Adipose tissue (tissue), 3 donors: Measurements from ENCODE around the gene MINDY3. TPM values are rescaled to one million over a fixed set of nuclear protein-coding genes. Genes with fewer than 3 reads are reported as not detected.
"Not testable (repeated sequence)": the region's sequence is repeated elsewhere in the genome, so short reads cannot be mapped to it uniquely, and the experiment has no call there.

Experiments
- H3K27ac ChIP-seq: one replicate; pipeline ENCODE4 v1.5.1; 2013; ENCODE audit warnings: low read depth, low read length
- WGBS, 3 donors: extraction: QIAGEN DNeasy Blood & Tissue Kit; methylation state at CpG; one replicate each; pipeline ENCODE4 v1.1.7; 2013; 5-methylcytosine and 5-hydroxymethylcytosine counted together
- polyA plus RNA-seq, 3 donors: library from polyadenylated mRNA; stranded (reverse); fragments of 200-250 nt; gene quantifications; one replicate each; pipeline ENCODE4 v1.2.3, GENCODE V29; 2013
- donor health status: healthy with polysubstance abuse.
- donor health status: Bipolar disorder and iron deficiency.
- donor health status: healthy.

Gene MINDY3
- polyA plus RNA-seq, 3 donors: 8.8 to 18.0 (median 17.2) TPM

GRCh38 chr10:15860692-15861201, 440 bp upstream of the MINDY3 start:
- no peak overlapping the region for H3K27ac ChIP-seq
- WGBS, 3 donors: 45 to 54% (median 45%) methylated on average over 8 of the region's 8 CpGs

- 5 to 13% (median 6%) methylated on average over 10 of the region's 10 CpGs for WGBS, 3 donors
- H3K27ac ChIP-seq: no peak overlapping the region
Measured at GRCh38 chr10:15859509-15859905, 800 bp downstream of the MINDY3 start.

DNA sequence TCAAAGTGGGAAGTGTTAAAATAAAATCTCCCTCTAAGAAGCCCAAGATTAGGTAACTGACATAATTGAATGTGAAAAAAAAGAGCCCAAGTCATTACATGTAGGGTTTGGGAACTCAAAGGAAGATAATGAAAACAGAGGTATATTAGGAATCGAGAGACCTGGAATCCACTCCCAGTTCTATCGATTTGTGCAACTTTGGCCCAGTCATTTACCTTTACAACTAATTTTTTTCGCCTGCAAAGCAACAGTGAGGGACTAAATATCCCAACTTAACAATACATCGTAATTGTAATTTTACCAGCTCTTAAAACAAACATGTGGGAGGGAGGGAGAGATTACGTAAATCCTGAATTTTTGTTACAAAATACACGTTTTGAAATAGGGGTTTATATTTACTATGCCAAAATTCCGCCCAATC, 1.4 kb downstream of the MINDY3 start:
- H3K27ac ChIP-seq: no peak overlapping the region
- WGBS, 3 donors: 65 to 72% (median 66%) methylated on average over 7 of the region's 7 CpGs

DNA sequence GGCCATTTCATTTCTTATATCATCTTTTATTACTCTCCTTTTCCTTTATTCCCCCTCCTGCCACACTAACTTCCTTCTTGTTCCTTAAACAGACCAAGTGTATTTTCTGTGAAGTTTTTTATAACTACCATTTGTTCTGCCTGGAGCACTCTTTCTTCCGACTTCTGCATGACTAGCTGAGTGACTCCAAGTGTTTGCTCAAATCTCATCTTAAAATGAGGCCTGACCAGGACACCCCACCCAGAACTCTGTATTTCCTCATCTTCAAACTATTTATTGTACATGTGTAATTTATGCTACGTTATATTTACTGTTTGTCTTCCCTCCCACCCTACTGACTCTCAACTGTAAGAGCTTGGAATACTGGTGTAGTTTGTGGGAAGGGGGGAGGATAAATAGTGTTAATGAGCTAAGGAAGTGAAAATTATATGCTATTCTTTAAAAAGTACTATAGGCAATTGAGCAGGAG, 3.2 kb downstream of the MINDY3 start:
- H3K27ac ChIP-seq: no peak overlapping the region
- WGBS, 3 donors: 67 to 94% (median 71%) methylated on average over 2 of the region's 2 CpGs

DNA sequence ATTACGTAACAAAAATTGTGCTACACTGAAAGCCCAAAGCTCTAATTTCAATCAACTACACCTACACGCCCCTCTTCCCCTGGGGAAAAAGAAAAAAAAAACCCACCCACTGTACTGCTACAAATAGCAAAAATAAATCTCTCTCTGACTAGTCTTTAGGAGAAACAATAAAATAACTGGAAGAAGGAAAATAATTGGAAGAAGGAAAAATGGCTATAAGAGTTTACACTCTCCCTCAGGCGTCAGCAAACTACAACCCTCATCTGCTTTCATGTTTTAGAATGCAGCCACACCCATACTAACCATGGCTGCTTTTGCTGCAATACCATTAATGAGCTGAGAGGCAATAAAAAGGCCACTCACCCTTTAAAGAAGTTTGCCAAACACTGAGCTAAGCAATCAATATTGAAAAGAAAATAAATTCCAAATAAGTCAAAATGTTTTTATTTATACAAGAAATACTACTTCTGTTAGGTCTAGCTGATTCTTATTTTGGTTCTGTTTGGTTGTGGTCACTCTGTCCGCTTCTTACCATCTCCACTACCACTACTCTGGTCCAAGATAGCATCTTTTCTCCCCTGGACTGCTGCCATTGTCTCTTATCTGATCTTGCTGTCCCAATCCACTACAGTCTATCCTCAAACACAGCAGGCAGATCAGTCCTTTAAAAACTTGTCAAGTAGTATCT, 3.8 kb downstream of the MINDY3 start:
- 82 to 92% (median 86%) methylated on average over 4 of the region's 4 CpGs for WGBS, 3 donors
- no peak overlapping the region for H3K27ac ChIP-seq

GRCh38 chr10:15853800-15854199, 6.5 kb downstream of the MINDY3 start:
- no peak overlapping the region for H3K27ac ChIP-seq
- WGBS, 3 donors: 56 to 91% (median 77%) methylated on average over 4 of the region's 4 CpGs

- WGBS, 3 donors: 76 to 78% (median 77%) methylated on average over 2 of the region's 2 CpGs
- H3K27ac ChIP-seq: no peak overlapping the region
Measured at GRCh38 chr10:15852111-15852557, 8.2 kb downstream of the MINDY3 start.

- H3K27ac ChIP-seq: not testable (repeated sequence)
- 96 to 98% (median 97%) methylated on average over 9 of the region's 9 CpGs for WGBS, 3 donors
Measured at GRCh38 chr10:15850337-15850978, 9.8 kb downstream of the MINDY3 start.

- 60 to 91% (median 65%) methylated on average over 4 of the region's 4 CpGs for WGBS, 3 donors
- H3K27ac ChIP-seq: no peak overlapping the region
Measured at GRCh38 chr10:15849316-15849715, 11.0 kb downstream of the MINDY3 start.

GRCh38 chr10:15847481-15847880, 12.8 kb downstream of the MINDY3 start:
- WGBS, 3 donors: 93 to 94% (median 94%) methylated on average over 4 of the region's 4 CpGs
- H3K27ac ChIP-seq: no peak overlapping the region

DNA sequence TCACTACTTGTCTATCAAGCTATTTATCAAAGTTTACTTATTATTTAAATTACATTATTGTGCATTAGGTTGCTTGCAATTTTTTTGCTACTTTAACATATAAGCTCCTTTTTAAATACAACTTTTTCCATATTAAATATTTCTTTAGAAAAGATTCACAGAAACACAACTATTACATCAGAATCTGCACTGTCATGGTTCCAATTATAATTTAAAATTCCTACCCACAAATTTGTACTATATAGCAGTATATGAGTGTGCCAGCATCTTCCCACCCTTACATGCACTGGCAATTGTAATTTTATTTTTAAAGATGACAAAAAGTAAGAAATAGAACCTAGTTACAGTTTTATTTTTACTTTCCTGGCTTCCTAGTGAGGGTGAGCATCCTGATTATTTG, 15.8 kb downstream of the MINDY3 start:
- no peak overlapping the region for H3K27ac ChIP-seq

DNA sequence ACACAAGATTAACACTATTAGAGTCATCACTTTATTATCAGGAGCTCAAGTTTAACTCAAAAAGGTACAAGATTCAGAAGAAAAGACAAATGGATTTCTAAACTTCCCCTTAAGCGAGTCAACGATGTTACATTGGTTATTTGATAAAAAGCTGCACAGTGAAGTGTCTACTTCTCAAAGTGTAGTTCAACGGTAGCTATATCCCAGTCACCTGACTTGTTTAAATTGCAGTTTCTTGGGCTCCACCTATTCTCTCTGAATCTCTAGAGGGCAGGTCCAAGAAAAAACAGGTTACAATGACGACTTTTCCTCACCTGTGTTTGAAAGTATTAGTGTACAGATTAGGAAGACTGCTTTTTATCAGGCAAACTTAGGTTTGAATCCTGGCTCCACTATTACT, 16.6 kb downstream of the MINDY3 start:
- 65 to 79% (median 69%) methylated on average over 4 of the region's 4 CpGs for WGBS, 3 donors
- no peak overlapping the region for H3K27ac ChIP-seq

- H3K27ac ChIP-seq: no peak overlapping the region
- WGBS, 3 donors: 12 to 56% (median 15%) methylated on average over 3 of the region's 3 CpGs
Measured at GRCh38 chr10:15842556-15843169, 17.6 kb downstream of the MINDY3 start.

DNA sequence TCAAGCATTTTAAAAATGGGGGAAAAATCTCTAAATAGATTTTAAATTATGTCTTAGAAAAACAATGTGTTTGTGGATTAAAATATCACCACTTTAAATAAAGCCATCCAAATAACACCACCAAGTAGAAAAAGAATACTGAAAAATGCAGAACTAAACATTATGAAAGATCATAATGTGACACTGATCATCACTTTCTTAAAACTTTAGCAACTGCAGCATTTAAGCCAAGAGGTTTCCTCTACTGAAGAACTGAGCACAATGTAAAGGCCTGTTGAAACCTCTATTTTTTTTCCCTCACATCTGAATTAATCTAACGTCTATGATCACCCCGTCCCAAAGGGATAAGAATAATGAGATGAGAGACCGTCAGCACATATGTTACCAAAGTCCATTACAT, 18.6 kb downstream of the MINDY3 start:
- WGBS, 3 donors: 44 to 73% (median 47%) methylated on average over 3 of the region's 3 CpGs
- H3K27ac ChIP-seq: no peak overlapping the region

- WGBS, 3 donors: 68 to 72% (median 68%) methylated on average over 4 of the region's 4 CpGs
Measured at GRCh38 chr10:15836807-15837206, 23.5 kb downstream of the MINDY3 start.

GRCh38 chr10:15829495-15829894, 30.8 kb downstream of the MINDY3 start:
- H3K27ac ChIP-seq: no peak overlapping the region
- 81 to 91% (median 90%) methylated on average over 4 of the region's 4 CpGs for WGBS, 3 donors

More at GRCh38 chr10:15836807-15837206, 23.5 kb downstream of the MINDY3 start:
- no peak overlapping the region for H3K27ac ChIP-seq

- H3K27ac ChIP-seq: no peak overlapping the region
- 80 to 84% (median 82%) methylated on average over 1 of the region's 1 CpG for WGBS, 3 donors
Measured at GRCh38 chr10:15824498-15824897, 35.8 kb downstream of the MINDY3 start.

GRCh38 chr10:15822131-15822530, 38.2 kb downstream of the MINDY3 start:
- no peak overlapping the region for H3K27ac ChIP-seq
- WGBS, 3 donors: 74 to 80% (median 75%) methylated on average over 4 of the region's 4 CpGs

DNA sequence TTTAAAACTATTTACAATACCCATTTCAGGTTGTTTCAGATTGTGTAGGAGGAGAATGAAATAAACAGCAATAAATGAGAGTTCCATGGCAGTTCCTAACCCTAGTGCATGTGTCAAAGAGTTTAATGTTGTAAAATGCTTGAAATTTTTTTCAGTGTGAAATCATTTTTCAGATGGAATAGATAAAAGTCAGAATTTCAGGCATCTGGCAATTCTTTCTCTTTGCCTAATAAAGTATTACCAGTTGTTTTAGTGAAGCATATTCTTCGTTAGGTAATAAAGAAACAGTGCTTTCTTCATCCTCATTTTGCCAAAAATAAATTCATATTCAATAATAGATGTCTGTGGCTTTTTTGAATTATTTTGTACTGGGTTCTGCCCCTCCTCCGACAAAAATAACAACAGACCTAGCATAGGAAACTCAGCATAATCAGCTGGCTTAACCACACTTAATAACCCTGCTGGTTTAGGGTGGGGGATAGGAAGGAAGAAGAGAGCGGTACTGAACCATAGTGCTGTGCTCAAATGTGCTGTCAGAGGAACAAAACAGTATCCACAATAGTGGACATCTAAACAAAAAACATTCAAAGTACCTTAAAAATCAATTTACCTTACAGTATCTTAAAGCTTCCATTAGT, 39.1 kb downstream of the MINDY3 start:
- H3K27ac ChIP-seq: no peak overlapping the region
- WGBS, 3 donors: 66 to 83% (median 71%) methylated on average over 3 of the region's 3 CpGs
